Right lobe of liver (tissue), 6 donors: ENCODE data around the gene FYCO1. TPM values are rescaled to one million over a fixed set of nuclear protein-coding genes. Genes with fewer than 3 reads are reported as not detected.
A peak's percentile ranks its signal among the peaks of the same experiment; 100 is the strongest.

ENCODE experiments used
- ATAC-seq, 4 donors: fragments of 200-7000 bp; cut with Tn5 transposase; one replicate each; pipeline ENCODE4 v1.9.1; 2020; ENCODE audit warnings: mild to moderate bottlenecking in 4 of 4, moderate library complexity in 4 of 4
- DNase-seq, 3 donors: peaks; one replicate each; pipeline ENCODE4 v3.0.0-alpha.2; 2020
- H3K27ac ChIP-seq, 3 donors: fragments of 200-600 bp; one replicate each; pipeline ENCODE4 v1.8.0; 2022
- H3K27me3 ChIP-seq, 2 donors: fragments of 200-600 bp; one replicate each; pipeline ENCODE4 v1.8.0; 2022
- H3K36me3 ChIP-seq, 4 donors: fragments of 200-600 bp; sonication (generic) in 1 of 4; one replicate each; pipeline versions ENCODE4 v1.5.1 to v1.8.0; 2017 to 2022; ENCODE audit warnings: control low read depth in 1 of 4
- H3K4me1 ChIP-seq, 4 donors: fragments of 200-600 bp; sonication (generic) in 1 of 4; one replicate each; pipeline versions ENCODE4 v1.5.1 to v1.8.0; 2017 to 2022; ENCODE audit warnings: control low read depth in 1 of 4
- H3K4me3 ChIP-seq, 3 donors: fragments of 200-600 bp; one replicate each; pipeline ENCODE4 v1.8.0; 2022
- H3K9me3 ChIP-seq, 4 donors: fragments of 200-600 bp; sonication (generic) in 1 of 4; one replicate each; pipeline versions ENCODE4 v1.5.1 to v1.8.0; 2017 to 2022; ENCODE audit warnings: control low read depth in 1 of 4
- POLR2A ChIP-seq: fragments of 450-650 bp; IDR thresholded peaks from one replicate; pipeline ENCODE4 v1.6.1; 2017; ENCODE audit warnings: antibody characterized with exemption, mild to moderate bottlenecking
- WGBS: methylation state at CpG from one replicate; pipeline ENCODE4 v1.1.6; 2018; ENCODE audit warnings: low coverage, low lambda C conversion rate; ENCODE audit not compliant: insufficient coverage; ENCODE audit errors: missing lambda C conversion rate; 5-methylcytosine and 5-hydroxymethylcytosine counted together
- intact Hi-C, 2 donors: fragments of 100-400 bp; cut with DNase I; formaldehyde crosslinking; loops; one replicate each; pipeline versions ENCODE4 v1.11.2 to v1.14.1; 2022
- total RNA-seq, 6 experiments: library from RNA; depleted of rRNA in 2 of 6; stranded (reverse); fragments of >200 nt in 2 of 6; fragmentation: NEBNext Ultra II Directional in 3 of 6; extraction: Animal tissue kit (Norgen Biotek cat#: 25700) in 3 of 6; gene quantifications; one replicate each; pipeline versions ENCODE4 v1.1.0 to v1.2.4, GENCODE V29; 2016 to 2023
- TF ChIP-seq, protein P1 (sequence below), 4 donors: fragments of 200-600 bp in 3 of 4; fragments of 450-650 bp in 1 of 4; IDR thresholded peaks; one replicate each; pipeline versions ENCODE4 v1.5.1 to v1.8.0; 2016 to 2022; ENCODE audit warnings: antibody characterized with exemption in 4 of 4, mild to moderate bottlenecking in 2 of 4
- donor health status: DM: no; HTN: yes; CAD: no.
- donor health status: DM: no; HTN: no; CAD: no.
- donor health status: DM: no; HTN: no; CAD: no.
- donor health status: DM: no; HTN: yes; CAD: no.
- donor health status: DM: no; HTN: yes; CAD: no.

FYCO1 gene
- total RNA-seq, 6 experiments from 2014 or later, result 16.0 to 22.0 (median 21.0) TPM

DNA sequence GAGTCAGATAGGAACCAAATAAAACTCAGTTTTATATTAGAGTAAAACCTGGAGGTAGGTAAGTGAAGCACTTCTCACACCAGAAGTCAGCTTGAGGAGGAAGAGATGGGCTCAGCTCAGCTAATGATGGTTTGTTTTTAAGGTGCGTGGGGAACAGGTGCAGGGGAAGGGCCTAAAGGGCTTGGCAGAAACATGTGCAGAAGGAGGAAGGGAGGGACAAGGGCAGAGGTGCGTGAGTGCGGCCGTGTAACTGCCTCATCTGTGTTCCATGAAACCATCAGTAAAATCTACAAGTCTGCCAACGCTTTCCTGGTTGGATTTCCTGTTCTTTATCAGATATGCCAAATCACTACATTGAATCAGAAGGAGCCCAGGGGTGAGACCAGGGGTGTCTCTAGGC, 19.9 kb downstream of the FYCO1 start:
- TF ChIP-seq, protein P1, sequence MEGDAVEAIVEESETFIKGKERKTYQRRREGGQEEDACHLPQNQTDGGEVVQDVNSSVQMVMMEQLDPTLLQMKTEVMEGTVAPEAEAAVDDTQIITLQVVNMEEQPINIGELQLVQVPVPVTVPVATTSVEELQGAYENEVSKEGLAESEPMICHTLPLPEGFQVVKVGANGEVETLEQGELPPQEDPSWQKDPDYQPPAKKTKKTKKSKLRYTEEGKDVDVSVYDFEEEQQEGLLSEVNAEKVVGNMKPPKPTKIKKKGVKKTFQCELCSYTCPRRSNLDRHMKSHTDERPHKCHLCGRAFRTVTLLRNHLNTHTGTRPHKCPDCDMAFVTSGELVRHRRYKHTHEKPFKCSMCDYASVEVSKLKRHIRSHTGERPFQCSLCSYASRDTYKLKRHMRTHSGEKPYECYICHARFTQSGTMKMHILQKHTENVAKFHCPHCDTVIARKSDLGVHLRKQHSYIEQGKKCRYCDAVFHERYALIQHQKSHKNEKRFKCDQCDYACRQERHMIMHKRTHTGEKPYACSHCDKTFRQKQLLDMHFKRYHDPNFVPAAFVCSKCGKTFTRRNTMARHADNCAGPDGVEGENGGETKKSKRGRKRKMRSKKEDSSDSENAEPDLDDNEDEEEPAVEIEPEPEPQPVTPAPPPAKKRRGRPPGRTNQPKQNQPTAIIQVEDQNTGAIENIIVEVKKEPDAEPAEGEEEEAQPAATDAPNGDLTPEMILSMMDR (IDR thresholded peaks at IDR 0.05), result no peak
- TF ChIP-seq POLR2A, result no peak
- no peak overlapping the region for H3K4me3 ChIP-seq
- no peaks in the 10 kb centered on the region for H3K27me3 ChIP-seq
- H3K36me3 ChIP-seq, result peaks cover under 1 to 51% (median 3%) of the 10 kb centered on the region in 4 donors
- ATAC-seq, result no peak
- intact Hi-C loops, result no loop called here
- H3K27ac ChIP-seq, result peak overlapping the region in 1 of 3 donors; percentile 8
- H3K4me1 ChIP-seq, result no peaks in the 10 kb centered on the region
- no peaks in the 10 kb centered on the region for H3K9me3 ChIP-seq
- WGBS, result 71% methylated on average over 4 of the region's 5 CpGs
- no peak for DNase-seq

DNA sequence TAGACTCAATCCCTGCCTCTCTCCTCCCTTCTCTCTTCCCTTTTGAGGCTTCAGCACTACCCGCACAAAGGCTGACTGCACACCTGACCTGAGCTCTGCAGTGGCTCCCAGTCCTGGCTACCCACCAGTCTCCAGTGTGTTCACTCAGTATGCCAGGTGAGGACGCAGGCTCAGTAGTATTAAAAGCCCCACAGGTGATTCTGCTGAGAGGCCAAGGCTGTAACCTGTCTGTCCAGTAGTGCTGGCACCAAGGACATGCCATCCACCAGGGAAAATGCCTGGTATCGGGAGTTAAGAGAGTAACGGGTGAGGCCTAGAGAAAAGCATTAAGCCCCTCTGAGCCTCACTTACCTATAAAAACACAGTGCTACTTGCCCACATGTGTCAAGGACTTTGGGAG, 20.9 kb downstream of the FYCO1 start:
- WGBS, result 80% methylated on average over 4 of the region's 4 CpGs
- H3K4me1 ChIP-seq, result no peaks in the 10 kb centered on the region

DNA sequence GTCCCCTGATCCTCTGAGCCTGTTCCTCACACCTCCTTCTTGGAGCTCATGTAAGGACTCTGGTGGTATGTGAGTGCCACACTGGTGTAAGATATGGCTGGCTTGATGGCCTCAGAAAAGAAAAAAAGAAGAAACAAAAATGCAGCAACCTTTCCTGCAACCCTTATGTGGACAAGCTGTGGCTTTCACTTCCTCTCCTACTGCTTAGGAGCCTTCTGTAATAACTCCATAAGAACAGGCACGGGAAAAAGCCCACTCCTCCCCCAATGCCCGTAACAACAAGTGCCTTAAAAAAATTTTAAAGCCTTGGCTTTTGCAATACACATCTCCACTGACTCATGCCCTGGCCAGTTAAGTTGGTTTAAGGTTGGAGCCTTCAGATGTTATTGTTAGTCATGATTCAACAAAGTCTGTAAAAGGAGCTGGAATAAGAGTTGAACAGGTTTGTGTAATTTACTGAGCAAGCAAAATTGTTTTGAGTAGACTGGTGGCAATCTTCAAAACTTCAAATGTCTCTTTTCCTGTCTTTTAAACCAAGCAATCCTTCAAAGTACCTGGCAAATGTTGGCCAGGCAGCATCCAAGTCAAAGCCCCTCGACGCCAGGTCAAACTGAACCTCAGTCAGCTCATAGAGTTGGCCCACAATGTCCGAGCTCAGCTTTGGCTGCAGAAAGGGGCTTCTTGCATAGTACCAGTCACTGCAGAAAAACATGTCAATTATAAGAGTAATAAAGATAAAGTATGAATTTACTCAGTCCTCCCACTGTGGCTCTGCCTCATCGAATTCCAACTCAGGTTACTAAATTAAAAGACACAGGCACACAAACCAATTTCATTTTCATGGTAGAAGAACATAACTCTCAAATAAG, 22.9 kb downstream of the FYCO1 start:
- WGBS, result 72% methylated on average over 6 of the region's 6 CpGs
- ATAC-seq, result peak; percentile 26 to 53 (median 44)
- peaks cover under 1 to 51% (median 9%) of the 10 kb centered on the region in 4 donors for H3K36me3 ChIP-seq

More for the DNA sequence above, 20.9 kb downstream of the FYCO1 start:
- no peaks in the 10 kb centered on the region for H3K27me3 ChIP-seq
- no peak overlapping the region for H3K4me3 ChIP-seq
- ATAC-seq (no peak), DNase-seq (no peak)
- peaks cover 1 to 46% (median 5%) of the 10 kb centered on the region in 4 donors for H3K36me3 ChIP-seq
- TF ChIP-seq, protein P1 (IDR thresholded peaks at IDR 0.05), result no peak
- TF ChIP-seq POLR2A, result no peak
- no peaks in the 10 kb centered on the region for H3K9me3 ChIP-seq
- intact Hi-C loops, result no loop called here
- H3K27ac ChIP-seq, result no peak overlapping the region

DNA sequence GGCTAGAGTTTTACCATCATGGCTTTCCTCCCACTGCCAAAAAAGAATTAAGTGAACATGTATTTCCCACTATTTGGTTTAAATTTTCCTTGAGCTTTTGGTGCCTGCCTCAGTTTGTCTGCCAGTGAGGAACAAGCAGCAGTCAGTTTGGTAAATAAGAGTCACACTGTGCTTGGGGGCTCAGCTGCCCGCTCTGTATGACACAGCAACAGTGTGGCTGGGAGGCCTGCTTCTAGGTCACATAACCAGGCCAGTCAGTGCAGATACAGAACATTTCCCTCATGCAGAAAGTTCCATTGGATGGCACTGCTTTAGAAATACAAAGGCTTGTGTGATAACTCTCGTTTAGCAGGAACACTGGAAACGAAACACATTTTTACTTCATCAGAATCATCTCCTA, 25.7 kb downstream of the FYCO1 start:
- Histone ChIP-seq H3K36me3 (peaks cover 3 to 65% (median 25%) of the 10 kb centered on the region in 4 donors), H3K27me3 (no peaks in the 10 kb centered on the region), H3K9me3 (no peaks in the 10 kb centered on the region), H3K4me3 (no peak overlapping the region), H3K4me1 (no peaks in the 10 kb centered on the region), H3K27ac (no peak overlapping the region)
- intact Hi-C loops, result no loop called here
- 81% methylated on average over 2 of the region's 3 CpGs for WGBS
- TF ChIP-seq POLR2A, result no peak
- TF ChIP-seq, protein P1 (IDR thresholded peaks at IDR 0.05), result no peak
- ATAC-seq, result no peak
- no peak for DNase-seq

More for the DNA sequence above, 22.9 kb downstream of the FYCO1 start:
- no peak for TF ChIP-seq POLR2A
- TF ChIP-seq, protein P1 (IDR thresholded peaks at IDR 0.05), result no peak
- H3K4me1 ChIP-seq, result no peaks in the 10 kb centered on the region
- no peaks in the 10 kb centered on the region for H3K9me3 ChIP-seq
- H3K27me3 ChIP-seq, result no peaks in the 10 kb centered on the region
- peak overlapping the region in 1 of 3 donors; percentile 8 for H3K27ac ChIP-seq
- no peak overlapping the region for H3K4me3 ChIP-seq
- no peak for DNase-seq
- intact Hi-C loops, result no loop called here
